GM04503 (cell line): Measurements from ENCODE around the gene MRPS27.
A peak's percentile ranks its signal among the peaks of the same experiment; 100 is the strongest.
"Not testable (repeated sequence)": the region's sequence is repeated elsewhere in the genome, so short reads cannot be mapped to it uniquely, and the experiment has no call there.

ENCODE experiments used
- DNase-seq: peaks from one replicate; pipeline ENCODE4 v3.0.0-alpha.2; 2012; ENCODE audit warnings: low read depth

Gene MRPS27

GRCh38 chr5:72325566-72326305 is 5.7 kb upstream of the MRPS27 start:
- DNase-seq, result peak; percentile 47

- DNase-seq, result no peak
These were observed 4.3 kb upstream of the MRPS27 start for GRCh38 chr5:72324189-72324825.

GRCh38 chr5:72319435-72319975 is 535 bp downstream of the MRPS27 start:
- DNase-seq, result not testable (repeated sequence)

DNA sequence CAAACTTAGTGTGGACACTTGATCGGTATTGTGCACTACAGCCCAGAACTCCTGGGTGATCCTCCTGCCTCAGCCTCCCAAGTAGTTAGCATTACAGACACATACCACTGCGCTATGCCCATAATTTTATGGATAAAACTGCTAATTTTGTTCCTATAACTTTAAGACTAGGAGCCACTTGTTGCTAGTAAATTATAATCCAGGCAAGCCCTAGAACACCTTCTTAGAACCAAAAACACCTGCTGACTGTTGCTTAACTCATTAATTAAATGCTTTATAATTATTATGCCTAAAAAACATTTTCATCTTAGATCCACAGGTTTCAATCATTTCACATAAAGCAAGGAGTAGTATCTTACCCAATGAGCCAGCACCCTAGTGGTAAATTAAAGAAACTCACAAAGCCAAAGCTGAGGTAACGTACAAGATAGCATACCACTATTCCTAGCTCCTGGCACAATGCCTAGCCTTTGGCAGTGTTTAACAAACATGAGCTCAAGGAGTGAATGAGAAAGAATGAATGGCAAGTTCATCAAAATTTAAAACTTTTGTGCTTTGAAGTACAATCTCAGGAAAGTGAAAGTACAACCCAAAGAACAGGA is 5.4 kb downstream of the MRPS27 start:
- DNase-seq, result no peak

DNA sequence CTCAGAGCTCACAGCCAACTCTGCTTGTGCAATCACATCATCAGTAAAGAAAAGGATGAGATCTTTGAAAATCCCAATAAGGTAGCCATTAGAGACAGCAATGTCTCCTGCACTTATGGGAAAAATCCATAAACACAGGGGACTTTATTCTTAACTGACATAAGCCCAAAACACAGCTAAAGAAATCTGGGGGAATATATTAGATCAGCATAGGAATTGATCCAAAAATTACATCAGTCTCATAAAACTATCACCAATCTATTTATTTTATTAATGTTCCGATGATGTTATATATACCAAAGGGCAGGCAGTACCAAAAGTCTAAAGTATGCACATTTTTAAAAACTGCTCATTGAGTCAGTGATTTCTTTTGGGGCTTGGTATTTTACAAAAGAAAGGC is 6.9 kb downstream of the MRPS27 start:
- DNase-seq, result no peak

DNA sequence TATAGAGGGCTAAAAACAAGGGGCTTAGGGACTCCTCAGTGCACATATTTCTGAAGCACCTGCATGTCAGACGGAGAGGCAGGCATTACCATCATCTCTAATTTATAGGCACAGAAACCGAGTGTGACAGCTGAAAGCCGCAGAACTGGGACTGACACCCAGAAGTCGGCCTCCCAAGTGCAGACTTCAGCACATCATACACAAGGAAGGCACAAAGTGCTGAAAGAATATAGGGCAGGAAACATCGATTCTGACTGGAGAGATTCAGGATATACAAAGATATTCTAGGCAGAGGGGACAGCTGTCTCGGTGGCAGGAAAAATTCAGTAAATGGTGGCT is 11.2 kb downstream of the MRPS27 start:
- no peak for DNase-seq

DNA sequence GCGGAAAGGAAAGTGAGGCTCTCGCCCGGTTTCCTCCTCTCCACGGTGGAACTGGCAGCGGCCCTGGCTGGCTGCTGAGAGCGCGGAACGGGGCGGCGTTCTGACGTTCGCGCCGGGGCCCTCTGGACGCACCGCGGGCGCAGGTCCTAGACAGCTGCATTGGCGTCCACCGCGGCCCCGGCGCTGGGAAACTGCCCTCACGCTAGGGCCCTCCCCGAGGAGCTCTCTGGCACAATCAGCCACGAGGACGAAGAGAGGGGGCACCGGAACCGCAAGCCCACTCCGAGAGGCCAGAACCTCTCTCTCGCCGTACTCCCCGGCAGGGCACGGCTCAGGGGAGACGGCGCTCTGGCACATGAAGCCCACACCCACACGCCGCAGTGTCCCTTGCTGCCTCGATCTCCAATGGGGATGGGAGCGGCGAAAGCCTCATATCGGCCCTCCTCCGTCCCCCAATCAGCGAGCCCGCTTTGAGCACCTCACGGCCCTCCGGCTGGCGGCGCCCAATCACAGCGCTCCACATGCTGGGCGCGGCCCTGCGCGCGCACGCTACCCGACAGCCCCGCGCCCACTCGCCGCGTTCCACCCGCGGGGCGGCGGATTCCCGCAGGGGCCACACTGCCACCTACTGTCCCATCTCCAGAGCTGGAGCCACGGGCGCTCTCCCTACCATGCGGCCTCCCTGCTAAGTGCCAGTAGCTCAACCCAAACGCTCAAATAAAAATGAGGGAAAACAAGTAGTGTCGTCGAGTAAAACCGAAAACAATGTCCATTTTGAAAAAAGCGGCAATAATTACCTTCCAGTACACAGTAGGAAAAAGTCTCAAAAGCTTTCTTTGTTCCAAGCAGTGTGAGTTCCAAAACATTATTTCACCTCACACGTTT is 11.8 kb downstream of the MRPS27 start:
- peak; percentile 81 for DNase-seq

DNA sequence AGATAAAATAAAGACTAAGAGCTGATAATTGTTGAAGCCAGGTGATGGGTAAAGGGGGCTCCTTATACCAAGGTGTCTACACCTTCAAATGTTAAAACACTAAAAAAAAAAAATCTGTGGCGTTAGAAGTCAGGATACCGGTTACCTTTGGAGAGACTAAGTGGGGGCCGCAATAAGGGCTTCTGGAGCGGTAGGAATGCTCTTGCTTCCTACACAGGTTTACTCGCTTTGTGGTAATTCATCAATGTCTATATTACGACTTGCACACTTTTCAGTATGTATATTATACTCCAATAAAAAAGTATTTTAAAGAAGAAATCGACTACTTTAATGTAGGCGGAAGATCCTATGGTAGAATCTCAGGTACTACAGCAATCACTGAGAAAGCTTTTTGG is 12.5 kb downstream of the MRPS27 start:
- DNase-seq, result no peak

- no peak for DNase-seq
These were observed 14.6 kb downstream of the MRPS27 start for GRCh38 chr5:72305194-72306142.

GRCh38 chr5:72302171-72302570 is 17.9 kb downstream of the MRPS27 start:
- no peak for DNase-seq

DNA sequence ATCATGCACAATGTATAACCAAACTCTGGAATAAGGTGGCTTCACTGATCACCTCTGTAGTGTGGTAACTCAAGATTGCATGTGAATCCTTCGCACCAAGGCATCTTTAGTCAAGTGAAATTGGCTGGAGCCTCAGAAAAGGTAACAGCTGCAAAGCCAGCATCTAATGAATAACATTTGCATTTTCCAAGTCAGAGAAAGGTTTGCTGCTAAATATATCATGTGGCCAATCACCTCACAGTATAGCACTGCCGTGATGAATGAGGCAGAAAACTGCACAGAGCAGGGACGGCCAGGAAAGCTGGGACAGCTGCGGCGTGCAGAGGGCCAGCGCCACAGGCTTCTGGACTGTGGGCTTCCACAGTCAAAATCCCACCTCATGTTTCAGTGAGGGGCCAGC is 18.5 kb downstream of the MRPS27 start:
- DNase-seq, result no peak

- DNase-seq, result no peak
These were observed 19.3 kb downstream of the MRPS27 start for GRCh38 chr5:72300590-72301339.

GRCh38 chr5:72298711-72299110 is 21.3 kb downstream of the MRPS27 start:
- no peak for DNase-seq

DNA sequence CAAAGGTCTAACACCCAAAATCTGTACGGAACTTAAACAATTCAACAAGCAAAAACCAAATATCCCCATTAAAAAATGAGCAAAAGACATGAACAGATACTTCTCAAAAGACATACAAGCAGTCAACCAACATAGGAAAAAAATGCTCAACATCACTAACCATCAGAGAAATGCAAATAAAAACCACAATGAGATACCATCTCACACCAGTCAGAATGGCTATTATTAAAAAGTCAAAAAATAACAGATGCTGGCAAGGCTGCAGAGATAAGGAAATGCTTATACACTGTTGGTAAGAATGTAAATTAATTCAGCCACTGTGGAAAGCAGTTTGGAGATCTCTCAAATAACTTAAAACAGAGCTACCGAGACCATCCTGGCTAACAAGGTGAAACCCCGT is 21.9 kb downstream of the MRPS27 start:
- not testable (repeated sequence) for DNase-seq

DNA sequence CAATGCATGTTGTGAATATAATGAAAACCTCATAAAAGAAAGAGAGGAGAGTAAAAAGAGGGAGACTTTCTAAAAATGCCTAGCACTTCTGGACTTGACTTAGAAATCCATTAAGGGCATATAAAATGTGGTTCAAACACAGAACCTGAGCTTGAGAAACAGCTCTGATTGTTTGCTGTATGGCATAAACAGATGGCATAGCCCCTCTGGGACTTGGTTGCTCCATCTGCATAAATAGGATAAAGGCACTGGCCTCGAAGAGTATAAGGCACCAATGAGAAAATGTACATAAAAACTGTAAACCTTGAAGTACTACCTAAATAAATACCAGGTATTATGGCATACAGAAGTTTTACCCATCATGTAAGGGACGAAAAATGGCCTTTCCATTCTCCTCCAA is 23.8 kb downstream of the MRPS27 start:
- DNase-seq, result no peak

DNA sequence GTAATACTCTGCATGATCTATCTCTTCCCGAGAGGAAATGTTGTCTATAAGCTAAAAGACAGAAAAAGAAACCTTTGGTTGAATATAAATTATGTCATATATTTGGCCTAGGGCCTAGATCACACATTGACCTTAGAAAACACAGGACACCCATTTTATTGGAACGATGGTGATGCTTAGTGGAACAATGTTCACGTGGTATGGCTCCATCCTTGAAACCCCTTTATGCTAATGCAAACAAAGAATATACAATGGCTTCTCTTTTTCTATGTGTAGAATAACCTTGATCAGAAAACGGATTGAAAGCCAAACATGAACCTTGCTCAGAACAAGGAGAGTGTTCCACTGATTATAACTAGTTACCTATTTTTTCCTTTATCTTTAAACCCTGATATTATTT is 24.5 kb downstream of the MRPS27 start:
- no peak for DNase-seq

DNA sequence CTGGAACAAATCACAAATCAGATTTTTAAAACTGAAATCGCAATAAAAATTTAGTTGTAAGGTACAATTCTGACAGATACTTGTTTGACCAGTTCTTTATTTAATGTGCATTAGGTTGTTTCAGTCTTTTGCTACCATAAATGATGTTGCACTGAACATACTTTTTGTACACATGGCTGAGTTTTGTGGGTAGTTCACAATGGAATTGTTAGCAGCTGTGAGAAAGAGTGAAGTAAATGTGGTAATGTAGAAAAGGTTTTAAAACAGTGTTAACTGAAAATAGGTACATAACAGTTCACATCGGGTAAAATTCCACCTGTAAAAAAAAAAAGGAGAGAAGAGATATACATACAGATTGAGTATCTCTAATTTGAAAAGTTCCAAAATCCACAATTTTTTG is 25.6 kb downstream of the MRPS27 start:
- DNase-seq, result no peak

DNA sequence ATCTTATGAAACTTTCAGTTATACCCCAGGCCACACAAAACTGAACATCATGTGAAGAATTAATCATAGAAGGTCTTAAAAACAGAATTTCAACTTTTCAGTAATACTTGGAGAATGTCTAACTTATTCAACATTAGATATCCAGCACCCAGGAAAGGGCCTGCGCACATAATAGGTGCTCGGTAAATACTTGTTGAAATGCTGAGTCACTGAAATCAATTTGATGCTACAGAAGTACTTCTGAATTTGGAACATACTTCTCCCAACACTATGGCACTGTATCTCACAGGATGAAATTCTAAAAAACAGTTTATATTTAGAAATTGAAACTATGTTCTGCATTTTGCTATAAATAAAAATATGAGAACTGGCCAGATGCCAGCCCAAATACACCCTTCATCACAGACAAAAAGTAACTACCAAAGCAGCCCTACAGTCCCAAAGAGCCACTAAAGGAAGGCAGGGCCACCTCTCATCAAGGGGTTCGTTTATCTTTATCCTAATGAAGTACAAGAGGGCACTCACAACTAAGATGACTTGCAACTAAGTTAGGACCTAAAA is 26.5 kb downstream of the MRPS27 start:
- DNase-seq, result no peak

DNA sequence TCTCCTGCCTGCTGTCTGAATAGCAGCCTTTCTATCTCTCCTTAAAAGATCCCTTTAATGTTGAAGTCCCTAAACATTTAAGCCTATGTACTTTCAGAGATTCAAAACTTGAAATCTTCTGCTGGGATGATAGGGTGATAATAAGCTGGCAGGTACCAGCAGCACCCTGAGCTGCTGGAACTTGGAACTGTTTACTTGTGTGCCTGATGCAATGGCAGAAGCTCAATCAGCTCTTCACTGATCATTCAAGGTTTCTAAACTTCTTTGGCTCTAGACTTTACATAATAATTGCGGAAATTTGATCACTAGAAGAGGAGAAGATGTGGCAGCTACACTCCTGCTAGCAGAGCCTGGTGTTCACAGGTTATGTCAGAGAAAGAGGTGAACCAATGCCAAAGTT is 27.6 kb downstream of the MRPS27 start:
- DNase-seq, result no peak

DNA sequence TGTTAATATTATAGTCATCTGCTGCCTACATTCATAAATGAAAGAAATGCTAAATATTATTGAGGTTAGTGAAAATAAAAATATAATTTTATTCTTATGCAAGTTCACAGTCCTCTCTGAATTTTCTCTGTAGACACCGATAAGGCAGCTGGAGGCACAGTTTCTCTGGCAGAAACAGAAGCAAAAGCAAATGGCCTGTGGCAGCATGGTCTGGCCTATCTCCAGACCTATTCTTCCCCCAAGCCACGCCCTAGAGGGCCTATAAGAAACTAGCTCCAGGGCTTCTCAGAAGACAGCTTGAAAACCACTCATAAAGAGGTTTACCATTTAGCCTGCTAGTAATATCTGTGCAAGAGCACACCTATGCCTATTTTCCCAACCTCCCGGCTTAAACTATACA is 28.4 kb downstream of the MRPS27 start:
- no peak for DNase-seq
